GM04503 (cell line): ENCODE measurements around the gene MEIOSIN.
A peak's percentile ranks its signal among the peaks of the same experiment; 100 is the strongest.
"Not testable (repeated sequence)": the region's sequence is repeated elsewhere in the genome, so short reads cannot be mapped to it uniquely, and the experiment has no call there.

Experiments used
- DNase-seq: peaks from one replicate; pipeline ENCODE4 v3.0.0-alpha.2; 2012; ENCODE audit warnings: low read depth

Gene MEIOSIN

DNA sequence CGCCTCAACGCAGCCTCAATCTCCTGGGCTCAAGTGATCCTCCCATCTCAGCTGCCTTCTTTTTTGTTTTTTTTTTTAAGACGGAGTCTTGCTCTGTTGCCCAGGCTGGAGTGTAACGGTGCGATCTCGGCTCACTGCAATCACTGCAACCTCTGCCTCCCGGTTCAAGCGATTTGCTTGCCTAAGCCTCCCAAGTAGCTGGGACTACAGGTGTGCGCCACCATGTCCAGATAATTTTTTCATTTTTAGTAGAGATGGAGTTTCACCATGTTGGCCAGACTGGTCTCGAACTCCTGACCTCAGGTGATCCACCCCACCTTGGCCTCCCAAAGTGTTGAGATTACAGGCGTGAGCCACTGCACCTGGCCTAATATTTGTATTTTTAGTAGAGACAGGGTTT lies 13.2 kb upstream of the MEIOSIN start:
- DNase-seq = not testable (repeated sequence)

DNA sequence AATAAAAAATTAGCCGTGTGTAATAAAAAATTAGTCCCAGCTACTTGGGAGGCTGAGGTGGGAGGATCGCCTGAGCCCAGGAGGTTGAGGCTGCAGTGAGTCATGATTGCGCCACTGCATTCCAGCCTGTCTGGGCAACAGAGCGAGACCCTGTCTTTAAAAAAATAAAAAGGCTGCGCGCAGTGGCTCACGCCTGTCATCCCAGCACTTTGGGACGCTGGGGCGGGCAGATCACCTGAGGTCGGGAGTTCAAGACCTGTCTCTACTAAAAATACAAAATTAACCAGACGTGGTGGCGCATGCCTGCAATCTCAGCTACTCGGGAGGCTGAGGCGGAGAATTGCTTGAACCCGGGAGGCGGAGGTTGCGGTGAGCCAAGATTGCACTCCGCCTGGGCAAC lies 4.6 kb upstream of the MEIOSIN start:
- not testable (repeated sequence) for DNase-seq

DNA sequence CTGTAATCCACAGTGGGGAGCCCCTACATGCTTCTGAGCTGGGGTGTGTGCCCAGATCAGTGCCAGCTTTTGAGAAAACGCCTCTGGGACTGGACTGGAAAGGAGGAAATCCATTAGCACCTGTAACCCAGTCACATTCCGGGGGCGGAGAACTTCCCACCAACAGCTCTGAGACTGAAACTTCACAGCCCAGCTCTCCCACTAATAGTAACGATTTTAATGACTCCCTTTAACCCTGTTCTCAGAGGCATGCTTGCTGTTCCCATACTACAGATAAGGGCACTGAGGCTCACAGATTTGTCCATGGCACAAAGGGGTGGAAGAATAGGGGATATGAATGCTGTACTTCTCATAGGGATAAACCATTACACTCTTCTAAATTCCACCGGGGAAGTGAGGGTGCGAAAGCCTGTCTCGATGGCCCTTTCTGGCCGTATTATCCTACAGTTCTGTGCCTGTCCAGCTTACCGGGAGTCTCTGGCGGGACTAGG lies 3.4 kb upstream of the MEIOSIN start:
- DNase-seq = no peak

DNA sequence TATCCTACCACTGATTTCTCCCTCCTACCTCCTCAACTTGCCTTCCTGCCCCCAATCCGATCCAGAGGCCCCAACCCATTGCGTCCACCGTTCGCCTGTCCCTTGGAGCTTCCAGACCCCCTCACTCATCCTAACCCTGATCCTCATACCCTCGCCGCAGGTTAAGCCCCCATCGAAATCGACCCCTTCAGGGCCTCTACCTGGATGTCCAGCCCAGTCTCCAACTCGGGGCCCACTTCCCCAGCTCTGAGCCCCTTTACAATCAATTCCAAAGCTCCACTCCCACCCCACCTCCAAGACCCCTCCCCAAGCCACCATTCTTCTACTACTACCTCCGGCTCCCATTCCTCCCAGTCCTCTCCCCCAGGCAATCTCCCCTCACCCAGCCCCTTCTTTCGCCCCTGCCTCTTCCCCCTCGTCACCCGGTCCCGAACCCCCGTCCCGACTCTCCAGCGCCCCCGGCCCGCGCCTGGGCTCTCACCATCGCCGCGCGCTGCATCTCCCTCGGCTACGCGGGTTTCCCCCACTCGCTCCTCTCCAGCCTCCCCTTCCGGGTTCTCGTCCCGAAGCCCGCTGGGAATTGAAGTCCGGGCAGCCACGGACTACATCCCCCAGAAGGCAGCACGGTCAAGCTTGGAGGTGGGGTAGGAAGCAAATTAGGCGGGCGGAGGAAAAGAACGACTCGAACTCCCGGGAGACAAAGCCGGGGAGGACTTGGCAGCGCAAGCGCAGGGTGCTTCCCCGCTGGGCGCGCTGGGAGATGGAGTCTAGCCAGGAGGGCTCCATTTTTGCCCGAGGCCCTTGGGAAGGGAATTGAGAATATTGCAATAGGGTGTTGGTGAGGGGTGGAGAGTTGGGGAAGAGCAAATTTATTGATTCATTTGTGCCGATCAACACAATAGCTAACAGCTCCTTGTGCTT lies 2.6 kb upstream of the MEIOSIN start, which contains the start of gene FBXO46:
Gene FBXO46 (minus strand): TSS at position 529 of the 921 bp plus-strand sequence. CDS start 17,401 bp downstream, outside the sequence.
- DNase-seq = peak; percentile 90

DNA sequence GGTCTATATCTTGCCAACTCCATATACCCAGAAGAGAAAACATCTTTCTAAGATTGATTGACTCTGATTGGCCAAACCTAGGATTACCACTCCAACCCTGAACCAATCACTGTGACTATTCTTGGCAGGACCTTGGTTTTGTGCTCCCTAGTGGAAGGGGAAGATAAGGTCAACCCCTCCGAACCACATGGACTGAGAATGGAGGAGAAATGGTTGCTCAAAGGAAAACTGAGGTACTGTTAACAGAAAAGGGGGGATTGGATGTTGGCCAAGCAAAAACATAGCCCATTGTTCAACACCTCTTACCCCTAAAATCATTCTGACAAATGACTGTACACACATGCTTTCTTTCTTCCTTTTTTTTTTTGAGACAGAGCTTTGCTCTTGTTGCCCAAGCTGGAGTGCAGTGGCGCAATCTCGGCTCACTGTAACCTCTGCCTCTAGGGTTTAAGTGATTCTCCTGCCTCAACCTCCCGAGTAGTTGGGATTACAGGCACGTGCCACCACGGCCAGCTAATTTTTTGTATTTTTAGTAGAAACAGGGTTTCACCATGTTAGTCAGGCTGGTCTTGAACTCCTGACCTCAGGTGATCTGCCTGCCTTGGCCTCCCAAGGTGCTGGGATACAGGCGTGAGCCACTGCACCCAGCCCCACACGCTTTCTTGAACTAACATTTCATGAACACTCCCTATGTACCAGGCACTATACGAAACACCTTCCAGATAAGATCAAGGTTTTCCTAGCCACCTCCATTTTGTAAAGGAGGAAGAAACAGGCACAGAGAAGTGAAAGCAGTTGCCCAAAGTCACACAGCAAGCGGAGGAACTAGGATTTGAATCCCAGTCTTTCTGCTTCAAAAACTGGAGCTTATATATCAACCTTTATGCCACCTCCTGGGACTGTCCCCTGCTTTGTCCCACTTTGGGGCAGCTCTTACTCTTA lies 6.5 kb downstream of the MEIOSIN start:
- DNase-seq = no peak

DNA sequence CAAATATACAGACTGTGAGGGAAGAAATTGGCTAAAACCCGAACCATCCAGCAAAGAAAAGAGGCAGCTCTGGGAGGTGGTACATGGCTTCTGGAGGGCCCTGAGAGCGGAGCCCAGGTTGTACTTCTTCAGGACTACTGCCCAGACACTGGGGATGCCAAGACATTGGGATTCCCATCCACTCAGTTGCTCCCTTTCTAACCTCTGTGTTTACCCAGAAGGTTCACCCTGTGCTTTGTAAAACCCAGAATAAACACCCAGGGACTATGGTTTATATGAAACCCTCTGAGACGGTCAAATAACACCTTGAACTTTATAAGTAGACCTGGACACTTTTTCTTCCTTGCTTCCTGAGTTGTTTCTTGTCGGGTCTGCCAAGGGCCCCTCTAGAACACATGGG lies 9.7 kb downstream of the MEIOSIN start:
- no peak for DNase-seq

DNA sequence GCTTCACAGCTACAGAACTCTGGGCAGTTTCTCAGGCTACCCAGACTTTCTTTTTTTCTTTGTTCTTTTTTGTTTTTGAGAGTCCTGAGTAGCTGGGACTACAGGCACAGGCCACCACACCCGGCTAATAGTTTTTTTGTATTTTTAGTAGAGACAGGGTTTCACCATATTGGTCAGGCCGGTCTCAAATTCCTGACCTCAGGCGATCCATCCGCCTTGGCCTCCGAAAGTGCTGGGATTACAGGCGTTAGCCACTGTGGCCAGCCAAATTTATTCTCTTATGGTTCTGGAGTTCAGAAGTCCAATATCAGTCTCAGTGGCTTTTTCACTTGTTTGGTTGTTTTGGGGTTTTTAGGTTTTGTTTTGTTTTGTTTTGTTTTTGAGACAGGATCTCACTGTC lies 12.4 kb downstream of the MEIOSIN start:
- no peak for DNase-seq

DNA sequence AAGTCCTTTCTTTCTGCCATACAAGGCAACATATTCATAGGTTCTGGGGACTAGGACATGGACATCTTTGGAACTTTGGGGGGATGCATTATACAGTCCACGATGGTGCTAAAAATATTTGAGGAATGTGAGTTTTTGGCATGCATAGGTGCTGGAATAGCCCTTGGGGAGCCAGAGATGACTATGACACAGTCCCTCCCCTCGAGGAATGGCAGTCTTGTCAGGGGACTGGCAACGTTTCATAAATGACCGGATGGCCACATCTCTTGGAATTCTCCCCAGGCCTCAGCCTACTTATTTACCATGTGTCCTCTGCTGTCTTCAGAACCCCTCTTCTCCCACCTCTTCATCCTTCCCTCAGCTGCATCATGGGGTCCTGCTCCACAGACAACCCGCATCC lies 13.6 kb downstream of the MEIOSIN start:
- no peak for DNase-seq

DNA sequence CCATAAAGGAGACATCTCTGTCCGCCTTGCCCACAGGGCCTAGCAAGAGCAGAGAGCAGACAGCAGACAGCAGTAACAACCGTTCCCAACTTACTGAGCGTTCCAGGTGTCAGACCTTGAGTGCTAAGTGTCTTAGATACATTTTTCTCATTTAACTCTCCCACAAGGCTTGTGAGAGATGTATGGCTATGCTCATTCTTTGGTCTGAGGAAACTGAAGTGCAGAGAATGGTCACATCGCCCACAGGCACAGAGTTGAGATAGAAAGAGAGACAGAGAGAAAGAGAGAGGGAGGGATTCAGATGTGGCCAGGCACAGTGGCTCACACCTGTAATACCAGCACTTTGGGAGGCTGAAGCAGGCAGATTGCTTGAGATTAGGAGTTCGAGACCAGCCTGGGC lies 14.3 kb downstream of the MEIOSIN start:
- no peak for DNase-seq

DNA sequence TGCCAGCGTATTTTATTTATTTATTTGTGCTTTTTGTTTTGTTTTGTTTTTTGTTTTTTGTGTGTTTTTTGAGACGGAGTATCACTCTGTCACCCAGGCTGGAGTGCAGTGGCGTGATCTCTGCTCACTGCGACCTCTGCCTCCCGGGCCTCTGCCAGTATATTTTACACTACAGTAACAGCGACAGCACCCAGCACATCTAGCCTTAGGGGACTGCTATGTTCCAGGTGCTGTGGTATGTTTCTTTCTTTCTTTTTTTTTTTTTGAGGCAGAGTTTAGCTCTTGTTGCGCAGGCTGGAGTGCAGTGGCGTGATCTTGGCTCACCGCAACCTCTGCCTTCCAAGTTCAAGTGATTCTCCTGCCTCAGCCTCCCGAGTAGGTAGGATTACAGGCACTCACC lies 18.2 kb downstream of the MEIOSIN start:
- not testable (repeated sequence) for DNase-seq

DNA sequence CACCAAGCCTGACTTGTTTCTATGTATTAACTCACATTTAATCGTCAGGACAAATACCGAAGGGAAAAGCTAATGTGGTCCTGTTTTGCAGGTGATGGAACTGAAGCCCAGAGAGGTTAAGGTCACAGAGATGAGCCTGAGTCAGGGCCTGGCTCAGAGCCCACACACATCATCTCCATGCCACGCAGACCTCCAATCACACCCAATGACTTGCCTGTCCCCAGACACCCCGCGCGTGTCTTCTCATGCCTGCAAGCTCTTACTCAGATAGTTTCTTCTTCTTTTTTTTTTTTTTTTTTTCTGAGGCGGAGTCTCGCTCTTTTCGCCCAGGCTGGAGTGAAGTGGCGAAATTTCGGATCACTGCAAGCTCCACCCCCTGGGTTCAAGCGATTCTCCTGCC lies 19.4 kb downstream of the MEIOSIN start:
- DNase-seq = no peak

DNA sequence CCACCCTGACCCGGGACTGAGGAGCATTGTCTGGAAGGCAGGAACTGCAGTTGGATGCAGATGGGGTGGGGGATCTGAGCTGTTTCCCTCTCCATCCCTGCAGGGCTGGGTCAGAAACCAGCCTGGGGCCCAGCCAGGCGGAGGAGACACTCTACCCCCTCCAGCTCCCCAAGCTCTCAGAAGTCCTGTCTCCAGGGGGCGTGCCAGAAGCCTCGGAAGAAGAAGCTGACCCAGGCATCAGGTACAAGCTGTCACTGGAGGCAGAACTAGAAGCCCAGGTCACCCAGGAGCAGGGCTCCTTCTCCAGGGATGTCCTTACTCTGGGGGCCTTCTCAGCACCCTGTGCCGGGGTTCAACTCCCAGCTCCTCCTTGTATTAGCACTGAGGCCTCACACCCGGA lies 20.3 kb downstream of the MEIOSIN start:
- DNase-seq = no peak

DNA sequence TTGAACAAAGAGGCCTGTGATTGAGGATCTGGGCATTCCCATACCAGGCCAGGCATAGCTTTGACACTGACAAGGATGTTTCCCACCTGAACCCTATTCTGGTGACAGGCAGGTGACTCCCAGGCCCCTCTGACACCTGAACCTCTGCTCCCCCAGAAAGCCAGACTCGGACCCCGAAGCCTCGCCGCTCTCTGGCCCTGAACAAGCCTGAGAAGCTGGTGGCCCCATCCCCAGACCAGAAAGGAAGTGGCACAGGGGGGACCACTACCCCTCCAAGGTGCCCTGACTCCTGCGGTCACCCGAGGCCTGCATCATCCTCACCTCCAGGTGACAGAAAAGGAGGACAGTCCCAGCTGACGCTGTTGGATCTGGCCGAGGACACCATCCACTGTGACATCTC lies 21.1 kb downstream of the MEIOSIN start:
- no peak for DNase-seq

DNA sequence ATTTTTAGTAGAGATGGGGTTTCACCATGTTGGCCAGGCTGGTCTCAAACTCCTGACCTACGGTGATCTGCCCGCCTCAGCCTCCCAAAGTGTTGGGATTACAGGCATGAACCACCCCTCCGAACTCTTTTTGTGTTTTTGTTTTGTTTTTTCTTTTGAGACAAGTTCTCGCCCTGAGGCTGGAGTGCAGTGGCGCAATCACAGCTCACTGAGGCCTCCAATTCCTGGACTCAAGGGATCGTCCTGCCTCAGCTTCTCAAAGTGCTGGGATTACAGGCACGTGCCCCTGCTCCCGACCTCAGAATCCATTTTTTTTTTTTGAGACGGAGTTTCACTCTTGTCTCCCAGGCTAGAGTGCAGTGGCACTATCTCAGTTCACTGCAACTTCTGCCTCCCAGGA lies 24.5 kb downstream of the MEIOSIN start:
- no peak for DNase-seq

DNA sequence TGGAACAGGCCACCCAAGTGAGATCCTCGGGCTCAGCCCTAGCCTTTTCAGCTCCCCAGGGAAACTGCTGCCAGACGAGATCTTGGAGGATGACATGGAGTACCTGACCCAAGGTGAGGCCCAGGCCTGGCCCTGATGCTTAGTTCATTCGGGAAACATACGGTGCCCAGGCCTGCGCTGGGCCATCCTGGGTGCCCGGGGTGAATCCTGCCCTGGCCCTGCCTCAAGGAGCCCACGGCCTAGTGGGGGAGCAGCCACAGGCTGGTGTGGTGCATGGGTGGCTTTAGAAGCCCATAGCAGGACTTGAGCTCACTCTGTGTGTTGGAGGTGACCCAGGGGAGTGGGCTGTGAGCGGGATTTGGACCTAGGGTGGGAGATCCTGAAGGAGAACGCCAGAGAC lies 25.7 kb downstream of the MEIOSIN start:
- no peak for DNase-seq

DNA sequence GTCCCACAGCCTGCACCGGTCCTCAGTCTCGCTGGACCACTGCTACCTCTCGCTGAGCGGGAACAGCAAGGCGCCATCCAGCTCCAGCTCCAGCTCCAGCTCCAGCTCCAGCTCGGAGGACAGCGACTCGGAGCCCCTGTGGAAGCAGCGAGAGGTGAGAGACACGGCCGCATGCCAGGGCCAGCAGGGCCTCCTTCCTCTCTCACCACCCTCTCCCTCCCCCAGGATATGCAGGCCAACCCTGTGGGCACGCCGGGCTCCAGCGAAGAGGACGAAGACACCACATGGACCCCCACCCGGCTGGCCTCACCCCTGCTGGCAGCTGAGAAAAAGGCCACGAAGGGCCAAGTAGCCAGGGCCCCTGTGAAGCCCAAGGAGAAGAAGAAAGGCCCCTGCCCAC lies 28.5 kb downstream of the MEIOSIN start:
- no peak for DNase-seq

DNA sequence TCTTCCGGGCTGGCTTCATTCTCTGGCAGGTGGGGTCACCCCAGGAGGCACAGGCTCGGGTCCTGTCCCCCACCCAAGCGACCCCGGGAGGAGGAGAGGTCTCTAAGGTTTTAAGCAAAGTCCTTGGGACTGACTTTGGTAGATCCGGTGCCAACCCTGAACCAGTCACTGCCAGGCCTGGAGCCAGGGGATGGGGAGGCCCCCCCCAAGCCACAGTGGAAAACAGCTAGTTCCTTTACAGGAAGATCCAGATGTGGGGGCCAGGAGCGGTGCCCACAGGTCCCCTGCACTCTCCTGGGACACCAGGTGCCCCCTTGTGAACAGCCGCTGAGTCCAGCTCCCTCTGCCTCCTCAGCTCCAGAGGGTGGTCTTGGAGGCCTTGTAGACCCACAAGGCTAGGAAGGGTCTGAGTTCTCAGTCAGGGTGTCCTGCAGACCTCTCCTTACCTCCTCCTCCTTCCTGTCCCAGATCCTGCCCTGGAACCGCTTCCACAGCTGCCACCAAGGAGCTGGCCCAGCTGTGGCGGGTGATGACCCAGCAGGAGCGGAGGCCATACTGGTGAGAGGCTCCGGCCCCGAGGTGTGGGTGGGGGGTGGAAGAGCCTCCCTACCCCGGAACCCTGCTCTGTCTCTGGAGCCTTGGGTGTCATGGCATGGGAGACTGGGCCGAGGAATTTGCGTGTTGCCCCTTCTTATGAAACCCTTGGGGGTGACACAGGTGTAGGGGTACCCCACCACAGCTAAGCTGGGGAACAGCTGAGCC lies 29.8 kb downstream of the MEIOSIN start:
- DNase-seq = no peak

DNA sequence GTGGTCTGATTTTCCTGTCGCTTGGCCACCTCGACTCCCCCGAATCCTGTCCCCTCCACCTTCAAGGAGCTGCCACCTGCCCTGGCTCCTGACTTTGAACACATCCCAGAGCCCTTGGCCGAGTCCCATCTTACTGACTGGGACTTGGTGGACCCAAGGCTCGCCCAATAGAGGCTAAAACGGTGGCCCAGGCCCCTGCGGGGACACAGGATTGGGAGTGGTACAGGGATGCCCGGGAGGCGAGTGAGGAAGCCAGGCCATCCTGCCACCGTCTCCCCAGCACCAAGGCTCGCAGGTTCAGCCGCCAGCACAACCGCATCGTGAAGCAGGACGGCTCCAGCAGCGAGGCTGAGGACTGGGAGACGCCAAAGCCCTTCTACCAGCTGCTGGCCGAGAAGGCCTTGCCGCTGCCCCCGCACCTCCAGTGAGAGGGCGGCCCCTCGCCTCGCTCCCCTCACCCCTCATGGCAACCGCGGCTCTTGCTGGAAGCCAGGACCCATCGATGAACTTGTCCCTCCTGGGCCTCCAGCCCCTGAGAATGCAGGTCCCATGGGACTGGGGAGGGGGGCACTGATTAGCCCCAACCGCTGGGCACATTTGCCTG lies 30.6 kb downstream of the MEIOSIN start:
- no peak for DNase-seq

DNA sequence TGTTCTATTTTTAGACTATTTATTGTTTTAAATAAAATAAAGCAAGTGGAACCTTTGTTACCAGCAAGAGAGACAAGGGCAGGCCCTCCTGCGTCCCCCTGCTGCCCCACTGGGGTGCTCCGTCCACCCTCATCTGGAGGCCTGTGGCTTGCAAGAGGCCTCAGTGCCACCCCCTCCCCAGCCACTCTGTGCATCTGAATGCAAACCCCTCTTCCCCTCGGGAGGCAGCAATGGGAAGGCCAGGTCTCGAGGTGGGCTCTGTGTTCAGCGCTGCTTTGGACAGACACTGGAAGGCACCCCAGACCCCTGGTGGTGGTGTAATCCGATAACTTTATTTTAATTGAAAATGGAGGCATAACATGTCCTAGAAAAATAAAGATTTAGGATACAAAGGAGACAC lies 31.2 kb downstream of the MEIOSIN start:
- DNase-seq = no peak

DNA sequence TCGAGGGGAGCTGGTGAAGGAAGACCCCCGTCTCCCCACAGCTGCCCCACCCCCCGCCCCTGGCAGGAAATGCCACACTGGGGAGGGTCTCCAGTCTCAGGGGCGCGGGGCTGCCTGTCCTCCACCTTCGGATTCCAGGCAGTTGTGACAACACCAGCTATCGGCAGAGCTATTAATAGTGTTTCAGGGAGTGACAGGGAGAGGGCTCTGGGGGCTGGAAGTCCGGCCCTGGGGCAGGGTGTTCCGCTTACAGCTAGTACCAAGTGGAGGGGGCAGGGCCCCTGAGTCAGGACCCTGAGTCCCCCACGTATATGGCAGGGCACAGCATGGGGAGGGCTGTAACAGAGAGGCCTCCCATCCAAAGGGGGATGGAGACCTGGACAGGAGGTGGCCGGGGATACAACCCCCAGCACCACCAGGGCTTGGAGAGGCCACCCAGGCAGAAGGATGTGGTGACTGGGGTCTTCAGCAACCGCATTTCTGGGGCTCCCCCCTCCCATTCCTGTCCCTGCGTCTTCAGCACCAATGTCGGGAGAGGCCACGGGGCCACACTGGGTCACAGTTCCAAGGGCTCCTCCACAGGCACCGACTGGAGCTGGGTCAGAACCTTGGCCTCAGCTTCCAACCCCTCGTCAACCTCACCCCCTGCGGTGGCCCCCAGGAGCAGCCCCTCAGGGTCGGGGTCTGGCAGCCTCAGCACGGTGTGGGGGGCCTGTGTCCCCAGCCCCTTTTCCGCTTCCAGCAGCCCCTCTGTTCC lies 31.9 kb downstream of the MEIOSIN start:
- DNase-seq = no peak
